ENCODE data around the gene YDJC.

YDJC gene

GRCh38 chr22:21669026-21669425 lies 39.2 kb upstream of the YDJC start:
- peak overlapping the region; percentile 93 for H3K27ac ChIP-seq

GRCh38 chr22:21666786-21667185 lies 37.0 kb upstream of the YDJC start:
- peak overlapping the region; percentile 93 for H3K27ac ChIP-seq
- TF ChIP-seq CTCF (conservative IDR thresholded peaks at IDR 0.05): no peak

More at GRCh38 chr22:21669026-21669425, 39.2 kb upstream of the YDJC start:
- TF ChIP-seq CTCF (conservative IDR thresholded peaks at IDR 0.05): no peak

GRCh38 chr22:21665047-21665851 lies 35.4 kb upstream of the YDJC start:
- TF ChIP-seq CTCF (conservative IDR thresholded peaks at IDR 0.05): no peak
- peak overlapping the region; percentile 93 for H3K27ac ChIP-seq

DNA sequence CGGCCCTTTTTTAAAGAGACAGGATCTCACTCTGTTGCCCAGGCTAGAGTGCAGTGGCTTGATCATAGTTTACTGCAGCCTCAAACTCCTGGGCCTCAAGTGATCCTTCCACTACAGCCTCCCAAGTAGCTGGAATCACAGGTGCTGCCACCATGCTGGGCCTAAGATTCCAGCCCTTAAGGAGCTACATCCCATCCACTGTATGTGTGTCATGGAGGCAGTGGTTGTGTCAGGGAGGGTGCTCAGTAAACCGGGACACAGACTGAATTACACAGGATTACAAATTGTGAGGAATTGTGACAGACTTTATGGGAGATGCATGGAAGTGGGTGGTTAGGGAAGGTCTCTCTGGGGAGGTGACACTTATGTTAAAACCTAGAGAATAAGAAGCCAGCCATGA lies 33.9 kb upstream of the YDJC start:
- TF ChIP-seq CTCF (conservative IDR thresholded peaks at IDR 0.05): no peak
- H3K27ac ChIP-seq: no peak overlapping the region

GRCh38 chr22:21661991-21662390 lies 32.2 kb upstream of the YDJC start:
- TF ChIP-seq CTCF (conservative IDR thresholded peaks at IDR 0.05): no peak
- H3K27ac ChIP-seq: no peak overlapping the region

GRCh38 chr22:21660904-21661303 lies 31.1 kb upstream of the YDJC start:
- TF ChIP-seq CTCF (conservative IDR thresholded peaks at IDR 0.05): no peak
- no peak overlapping the region for H3K27ac ChIP-seq

GRCh38 chr22:21659864-21660525 lies 30.2 kb upstream of the YDJC start:
- H3K27ac ChIP-seq: no peak overlapping the region
- TF ChIP-seq CTCF (conservative IDR thresholded peaks at IDR 0.05): no peak
